Measurements from ENCODE around the gene SMNDC1. TPM values are rescaled to one million over a fixed set of nuclear protein-coding genes. Genes with fewer than 3 reads are reported as not detected.
A peak's percentile ranks its signal among the peaks of the same experiment; 100 is the strongest.

SMNDC1 gene
- total RNA-seq, 4 donors from 2014 or later, result 9.7 to 17.0 (median 13.1) TPM

DNA sequence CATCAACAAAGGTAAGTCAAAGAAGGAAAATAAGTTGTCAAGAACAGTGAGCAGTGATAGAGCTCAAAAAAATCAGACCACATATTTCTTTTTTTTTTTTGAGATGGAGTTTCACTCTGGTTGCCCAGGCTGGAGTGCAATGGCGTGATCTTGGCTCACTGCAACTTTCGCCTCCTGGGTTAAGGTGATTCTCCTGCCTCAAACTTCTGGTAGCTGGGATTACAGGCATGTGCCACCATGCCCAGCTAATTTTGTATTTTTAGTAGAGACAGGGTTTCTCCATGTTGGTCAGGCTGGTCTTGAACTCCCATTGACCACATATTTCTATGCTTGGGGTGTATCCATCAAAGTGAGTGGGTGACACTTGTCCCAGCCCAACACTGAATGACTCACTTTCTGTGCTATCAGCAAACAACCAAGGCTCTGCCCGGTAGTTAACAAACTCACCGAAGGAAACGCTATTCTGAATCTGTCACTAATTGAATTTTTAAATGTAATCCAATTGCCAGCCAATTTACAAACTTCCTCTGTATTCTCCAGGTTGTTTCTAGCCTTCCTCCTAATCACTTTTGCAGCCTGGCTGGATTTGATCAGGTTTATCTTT, 19.6 kb upstream of the SMNDC1 start:
- DNase-seq (ENCODE audit: extremely low spot score), result peak; percentile 31
- TF ChIP-seq, protein P1, sequence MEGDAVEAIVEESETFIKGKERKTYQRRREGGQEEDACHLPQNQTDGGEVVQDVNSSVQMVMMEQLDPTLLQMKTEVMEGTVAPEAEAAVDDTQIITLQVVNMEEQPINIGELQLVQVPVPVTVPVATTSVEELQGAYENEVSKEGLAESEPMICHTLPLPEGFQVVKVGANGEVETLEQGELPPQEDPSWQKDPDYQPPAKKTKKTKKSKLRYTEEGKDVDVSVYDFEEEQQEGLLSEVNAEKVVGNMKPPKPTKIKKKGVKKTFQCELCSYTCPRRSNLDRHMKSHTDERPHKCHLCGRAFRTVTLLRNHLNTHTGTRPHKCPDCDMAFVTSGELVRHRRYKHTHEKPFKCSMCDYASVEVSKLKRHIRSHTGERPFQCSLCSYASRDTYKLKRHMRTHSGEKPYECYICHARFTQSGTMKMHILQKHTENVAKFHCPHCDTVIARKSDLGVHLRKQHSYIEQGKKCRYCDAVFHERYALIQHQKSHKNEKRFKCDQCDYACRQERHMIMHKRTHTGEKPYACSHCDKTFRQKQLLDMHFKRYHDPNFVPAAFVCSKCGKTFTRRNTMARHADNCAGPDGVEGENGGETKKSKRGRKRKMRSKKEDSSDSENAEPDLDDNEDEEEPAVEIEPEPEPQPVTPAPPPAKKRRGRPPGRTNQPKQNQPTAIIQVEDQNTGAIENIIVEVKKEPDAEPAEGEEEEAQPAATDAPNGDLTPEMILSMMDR (IDR thresholded peaks at IDR 0.05), result no peak
- TF ChIP-seq POLR2A (IDR thresholded peaks at IDR 0.05; ENCODE audit: low read depth), result no peak
- no peak for TF ChIP-seq EP300 (IDR thresholded peaks at IDR 0.05)
- no peak for TF ChIP-seq POLR2AphosphoS5 (IDR thresholded peaks at IDR 0.05)
- H3K9me3 ChIP-seq, result peaks cover 0 to 24% (median 17%) of the 10 kb centered on the region in 4 donors
- WGBS, result 80% methylated on average over 5 of the region's 5 CpGs
- H3K36me3 ChIP-seq, result no peaks in the 10 kb centered on the region
- H3K4me1 ChIP-seq, result no peaks in the 10 kb centered on the region
- H3K27ac ChIP-seq (replicated peaks in 1 of 4), result no peak overlapping the region
- no peaks in the 10 kb centered on the region for H3K27me3 ChIP-seq
- intact Hi-C loops (cut with DNase I), result no loop called here
- no peak overlapping the region for H3K4me3 ChIP-seq

DNA sequence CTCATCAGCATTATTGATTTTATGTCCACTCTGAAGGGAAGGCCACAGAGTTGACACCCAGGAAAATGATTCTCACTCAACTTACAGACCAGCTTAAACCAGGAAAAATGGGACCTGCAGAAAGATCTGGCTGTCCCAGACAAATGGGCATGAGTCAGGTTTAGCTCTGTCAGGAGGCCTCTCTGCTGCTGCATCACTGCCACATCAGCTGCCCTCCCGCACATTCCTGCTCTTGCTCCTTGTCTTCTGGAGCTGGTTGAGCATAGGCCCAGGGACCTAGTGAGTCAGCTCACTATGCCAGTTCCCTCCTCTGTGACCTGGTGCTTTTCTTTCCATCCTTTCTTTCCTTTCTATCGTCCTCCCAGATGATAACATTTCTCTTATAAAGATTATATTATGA, 18.8 kb upstream of the SMNDC1 start:
- Histone ChIP-seq H3K9me3 (peaks cover 0 to 24% (median 17%) of the 10 kb centered on the region in 4 donors), H3K4me1 (no peaks in the 10 kb centered on the region), H3K36me3 (no peaks in the 10 kb centered on the region), H3K27me3 (no peaks in the 10 kb centered on the region), H3K27ac (replicated peaks in 1 of 4) (no peak overlapping the region), H3K4me3 (no peak overlapping the region)
- TF ChIP-seq POLR2A (IDR thresholded peaks at IDR 0.05; ENCODE audit: low read depth) (no peak), EP300 (IDR thresholded peaks at IDR 0.05) (no peak), POLR2AphosphoS5 (IDR thresholded peaks at IDR 0.05) (no peak)
- TF ChIP-seq, protein P1 (IDR thresholded peaks at IDR 0.05), result no peak
- 62% methylated on average over 2 of the region's 2 CpGs for WGBS
- intact Hi-C loops (cut with DNase I), result no loop called here
- DNase-seq (ENCODE audit: extremely low spot score), result peak; percentile 87

DNA sequence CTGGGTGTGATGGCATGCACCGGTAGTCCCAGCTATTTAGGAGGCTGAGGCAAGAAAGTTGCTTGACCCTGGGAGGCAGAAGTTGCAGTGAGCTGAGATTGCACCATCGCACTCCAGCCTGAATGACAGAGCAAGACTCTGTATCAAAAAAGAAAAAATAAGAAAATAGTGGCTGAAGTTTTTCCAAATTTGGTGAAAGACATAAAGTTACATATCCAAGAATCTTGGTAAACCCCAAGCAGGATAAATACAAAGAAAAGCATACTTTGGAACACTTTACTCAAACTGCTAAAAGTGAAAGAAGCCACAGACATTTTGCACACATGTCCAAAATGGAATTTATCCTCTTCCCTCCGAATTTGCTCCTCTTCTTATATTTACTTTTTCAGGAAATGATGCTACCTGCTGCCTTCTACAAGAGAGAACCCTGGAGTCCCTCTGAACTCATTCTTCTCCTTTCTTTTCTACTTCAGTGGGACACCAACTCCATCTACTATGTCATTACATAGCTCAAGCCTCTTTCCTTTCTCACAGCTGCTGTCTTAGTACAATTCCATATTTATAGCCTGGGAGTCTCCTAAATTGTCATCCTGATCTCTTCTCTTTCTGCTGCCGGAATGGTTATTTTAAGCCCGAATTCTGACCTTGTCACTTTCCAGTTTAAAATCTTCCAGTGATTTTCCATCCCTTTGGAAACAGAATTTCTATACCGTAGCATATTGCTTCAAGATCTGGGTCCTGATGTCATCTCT, 17.3 kb upstream of the SMNDC1 start:
- intact Hi-C loops (cut with DNase I), result no loop called here
- H3K36me3 ChIP-seq, result no peaks in the 10 kb centered on the region
- no peaks in the 10 kb centered on the region for H3K4me1 ChIP-seq
- no peak overlapping the region for H3K27ac ChIP-seq (replicated peaks in 1 of 4)
- 88% methylated on average over 6 of the region's 6 CpGs for whole genome bisulfite sequencing
- no peak overlapping the region for H3K4me3 ChIP-seq
- TF ChIP-seq, protein P1 (IDR thresholded peaks at IDR 0.05), result no peak
- TF ChIP-seq POLR2AphosphoS5 (IDR thresholded peaks at IDR 0.05), result no peak
- TF ChIP-seq EP300 (IDR thresholded peaks at IDR 0.05), result no peak
- no peak for TF ChIP-seq POLR2A (IDR thresholded peaks at IDR 0.05; ENCODE audit: low read depth)
- peak; percentile 19 for DNase-seq (ENCODE audit: extremely low spot score)
- H3K9me3 ChIP-seq, result peaks cover 0 to 24% (median 17%) of the 10 kb centered on the region in 4 donors
- no peaks in the 10 kb centered on the region for H3K27me3 ChIP-seq

DNA sequence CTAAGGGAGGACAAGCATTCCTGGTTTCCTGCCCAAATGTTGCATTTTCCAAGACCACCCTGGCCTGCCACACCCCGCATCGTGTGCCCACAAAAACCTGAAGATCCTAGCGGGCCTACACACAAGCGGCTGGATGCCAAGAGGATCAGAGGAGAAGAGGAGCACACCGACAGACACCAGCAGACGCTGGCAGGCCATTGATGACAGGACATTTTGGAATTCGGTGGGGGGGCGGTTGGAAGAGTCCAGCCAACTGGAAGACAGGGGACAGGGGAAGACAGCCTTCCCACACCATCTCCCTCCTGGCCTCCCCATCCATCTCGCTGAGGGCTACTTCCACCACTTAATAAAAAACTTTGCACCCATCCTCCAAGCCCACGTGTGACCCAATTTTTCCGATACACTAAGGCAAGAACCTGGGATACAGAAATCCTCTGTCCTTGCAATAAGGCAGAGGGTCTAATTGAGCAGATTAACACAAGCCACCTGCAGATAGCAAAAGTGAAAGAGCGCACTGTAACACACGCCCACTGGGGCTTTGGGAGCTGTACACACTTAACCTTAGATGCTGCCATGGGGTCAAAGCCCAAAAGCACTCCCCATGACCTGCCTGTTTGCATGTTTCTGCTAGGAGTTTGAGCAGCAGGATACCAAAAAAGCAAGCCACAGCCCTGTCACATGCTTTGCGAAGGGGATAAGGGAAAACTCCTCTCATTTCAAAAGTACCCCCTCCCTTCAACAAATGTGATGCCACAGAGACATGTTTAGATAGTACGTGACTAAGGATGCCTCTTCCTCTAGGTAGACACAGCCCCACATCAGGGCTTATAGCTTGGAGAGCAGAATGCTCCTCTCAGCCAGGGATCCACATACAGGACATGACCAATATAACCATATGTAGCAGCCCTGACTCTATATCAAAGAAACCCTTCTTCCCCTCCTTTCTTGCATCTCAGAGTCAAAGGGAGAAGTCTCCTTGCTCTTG, 13.4 kb upstream of the SMNDC1 start:
- H3K4me3 ChIP-seq, result no peak overlapping the region
- no peak overlapping the region for H3K27ac ChIP-seq (replicated peaks in 1 of 4)
- WGBS, result 87% methylated on average over 14 of the region's 15 CpGs
- H3K27me3 ChIP-seq, result no peaks in the 10 kb centered on the region
- intact Hi-C loops (cut with DNase I), result no loop called here
- no peaks in the 10 kb centered on the region for H3K4me1 ChIP-seq
- peaks cover 0 to 24% (median 17%) of the 10 kb centered on the region in 4 donors for H3K9me3 ChIP-seq
- peak; percentile 75 for DNase-seq (ENCODE audit: extremely low spot score)
- TF ChIP-seq POLR2AphosphoS5 (IDR thresholded peaks at IDR 0.05), result no peak
- TF ChIP-seq POLR2A (IDR thresholded peaks at IDR 0.05; ENCODE audit: low read depth), result no peak
- no peak for TF ChIP-seq EP300 (IDR thresholded peaks at IDR 0.05)
- TF ChIP-seq, protein P1 (IDR thresholded peaks at IDR 0.05), result no peak
- H3K36me3 ChIP-seq, result no peaks in the 10 kb centered on the region

Data from esophagus muscularis mucosa (tissue), 4 donors.